ENCODE data around the gene PRKAR1B.

DNA sequence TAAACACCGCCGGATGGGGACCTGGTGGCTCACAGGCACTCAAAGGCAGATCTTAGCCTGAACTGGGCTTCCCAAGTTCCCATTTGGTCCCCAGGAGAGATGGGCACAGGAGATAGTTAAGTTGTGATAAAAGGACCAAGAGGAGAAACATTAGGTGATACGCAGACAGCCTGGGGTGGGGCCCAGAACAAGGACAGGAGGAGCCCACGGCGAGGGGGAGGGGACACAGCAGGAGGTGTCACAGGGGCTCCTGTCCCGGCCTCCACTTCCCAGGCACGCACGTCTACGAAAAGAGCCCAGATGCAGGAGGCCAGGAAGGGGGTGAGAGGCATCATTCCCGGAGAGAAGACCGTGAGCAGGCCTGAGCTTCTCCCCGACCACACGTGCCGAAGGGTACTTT is 16.9 kb downstream of the PRKAR1B start:
- no peak for TF ChIP-seq GATA2 (IDR thresholded peaks at IDR 0.05; ENCODE audit: low read depth, low read length)
- TF ChIP-seq GATA3 (IDR thresholded peaks at IDR 0.05; ENCODE audit: low read depth, low read length) = no peak

Measured in SH-SY5Y (cell line).